Stimulated activated naive CD4-positive, alpha-beta T cell treated with Interleukin-2 at 50 U/mL for 16 hours (primary cell): ENCODE measurements around the gene RNU6-9.
A peak's percentile ranks its signal among the peaks of the same experiment; 100 is the strongest.
"Not testable (repeated sequence)": the region's sequence is repeated elsewhere in the genome, so short reads cannot be mapped to it uniquely, and the experiment has no call there.

Experiments
- DNase-seq: peaks from one replicate; lab custom pipeline; 2025; lab: John Stamatoyannopoulos, UW

RNU6-9 gene

DNA sequence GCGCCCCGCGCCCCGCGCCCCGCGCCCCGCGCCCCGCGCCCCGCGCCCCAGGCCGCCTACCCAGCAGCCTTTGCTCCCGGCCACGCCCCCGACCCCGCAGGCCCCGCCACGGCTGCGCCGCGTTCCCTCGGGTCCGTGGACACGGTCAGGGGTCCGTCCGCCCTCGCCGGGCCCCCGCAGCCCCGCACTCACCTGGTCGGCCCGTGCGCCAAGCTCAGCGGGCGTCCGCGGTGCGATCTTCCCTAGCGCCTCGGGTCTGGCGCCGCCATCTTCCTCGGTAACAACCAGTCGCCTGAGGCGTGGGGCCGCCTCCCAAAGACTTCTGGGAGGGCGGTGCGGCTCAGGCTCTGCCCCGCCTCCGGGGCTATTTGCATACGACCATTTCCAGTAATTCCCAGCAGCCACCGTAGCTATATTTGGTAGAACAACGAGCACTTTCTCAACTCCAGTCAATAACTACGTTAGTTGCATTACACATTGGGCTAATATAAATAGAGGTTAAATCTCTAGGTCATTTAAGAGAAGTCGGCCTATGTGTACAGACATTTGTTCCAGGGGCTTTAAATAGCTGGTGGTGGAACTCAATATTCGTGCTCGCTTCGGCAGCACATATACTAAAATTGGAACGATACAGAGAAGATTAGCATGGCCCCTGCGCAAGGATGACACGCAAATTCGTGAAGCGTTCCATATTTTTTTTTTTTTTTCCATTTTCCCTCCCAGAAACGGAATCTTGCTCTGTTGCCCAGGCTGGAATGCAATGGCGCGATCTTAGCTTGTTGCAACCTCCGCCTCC is at the start of gene RNU6-9, which contains the start of gene MED16:
TSS of gene RNU6-9 (plus strand) at position 591 of the 796 bp plus-strand sequence.
TSS of gene MED16 (minus strand) at position 294 of the 796 bp plus-strand sequence. CDS start 2,056 bp downstream, outside the sequence.
- peak; percentile 83 for DNase-seq

DNA sequence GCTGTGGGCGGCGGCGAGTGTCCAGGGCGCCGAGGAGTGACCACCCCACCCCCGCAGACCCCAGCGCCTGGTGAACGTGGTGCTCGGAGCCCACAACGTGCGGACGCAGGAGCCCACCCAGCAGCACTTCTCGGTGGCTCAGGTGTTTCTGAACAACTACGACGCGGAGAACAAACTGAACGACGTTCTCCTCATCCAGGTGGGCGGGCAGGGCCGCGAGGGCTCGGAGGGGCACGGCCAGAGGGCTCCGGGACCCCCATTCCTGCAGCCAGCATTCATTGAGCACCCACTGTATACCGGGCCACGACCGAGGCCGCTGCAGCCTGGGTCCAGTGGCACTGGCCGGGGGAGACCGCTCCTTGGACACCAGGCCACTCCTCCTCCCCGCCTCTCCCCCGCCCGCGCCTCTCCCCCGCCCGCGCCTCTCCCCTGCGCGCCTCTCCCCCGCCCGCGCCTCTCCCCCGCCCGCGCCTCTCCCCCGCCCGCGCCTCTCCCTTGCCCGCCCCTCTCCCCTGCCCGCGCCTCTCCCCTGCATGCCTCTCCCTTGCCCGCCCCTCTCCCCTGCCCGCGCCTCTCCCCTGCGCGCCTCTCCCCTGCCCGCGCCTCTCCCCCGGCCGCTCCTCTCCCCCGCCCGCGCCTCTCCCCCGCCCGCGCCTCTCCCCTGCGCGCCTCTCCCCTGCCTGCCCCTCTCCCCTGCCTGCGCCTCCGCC is 49.3 kb upstream of the RNU6-9 start:
- no peak for DNase-seq

DNA sequence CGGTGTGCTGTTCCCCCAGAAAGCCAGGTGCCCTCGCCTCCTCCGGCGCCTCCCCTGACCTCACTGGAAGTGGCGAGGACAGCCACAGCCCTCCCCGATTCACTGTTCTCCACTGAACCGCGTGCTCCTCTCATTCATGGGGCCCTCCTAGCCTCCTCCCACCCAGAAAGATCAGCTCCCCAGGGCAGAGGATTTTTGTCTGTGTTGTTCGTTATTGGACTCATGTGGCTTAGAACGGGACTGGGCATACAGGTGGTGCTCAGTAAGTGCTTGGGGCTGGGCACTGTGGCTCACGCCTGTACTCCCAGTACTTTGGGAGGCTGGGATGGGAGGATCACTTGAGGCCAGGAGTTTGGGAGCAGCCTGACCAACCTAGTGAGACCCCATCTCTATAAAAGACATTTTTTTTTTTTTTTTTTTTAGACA is 48.7 kb upstream of the RNU6-9 start:
- DNase-seq = no peak

DNA sequence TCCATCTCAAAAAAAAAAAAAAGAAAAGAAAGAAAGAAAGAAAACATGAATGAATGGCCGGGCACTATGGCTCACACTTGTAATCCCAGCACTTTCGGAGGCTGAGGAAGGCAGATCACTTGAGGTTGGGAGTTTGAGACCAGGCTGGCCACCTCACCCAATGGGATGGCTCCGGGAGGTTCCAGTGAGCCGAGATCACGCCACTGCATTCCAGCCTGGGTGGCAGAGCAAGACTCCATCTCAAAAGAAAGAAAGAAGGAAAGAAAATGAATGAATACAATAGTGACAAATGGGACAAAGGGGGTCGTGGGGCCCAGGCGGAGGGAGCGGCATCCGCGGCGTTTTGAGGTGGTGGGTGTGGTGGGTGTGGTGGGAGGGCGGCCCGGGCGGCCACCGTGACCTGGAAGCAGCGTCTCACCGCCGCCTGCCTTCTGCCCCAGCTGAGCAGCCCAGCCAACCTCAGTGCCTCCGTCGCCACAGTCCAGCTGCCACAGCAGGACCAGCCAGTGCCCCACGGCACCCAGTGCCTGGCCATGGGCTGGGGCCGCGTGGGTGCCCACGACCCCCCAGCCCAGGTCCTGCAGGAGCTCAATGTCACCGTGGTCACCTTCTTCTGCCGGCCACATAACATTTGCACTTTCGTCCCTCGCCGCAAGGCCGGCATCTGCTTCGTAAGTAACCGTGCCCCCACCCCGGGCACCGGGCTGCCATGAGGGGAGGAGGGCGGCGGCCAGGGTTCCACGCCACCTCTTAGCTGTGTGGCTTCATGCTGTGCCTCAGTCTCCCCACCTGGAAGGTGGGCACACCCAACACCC is 47.4 kb upstream of the RNU6-9 start:
- DNase-seq = no peak

DNA sequence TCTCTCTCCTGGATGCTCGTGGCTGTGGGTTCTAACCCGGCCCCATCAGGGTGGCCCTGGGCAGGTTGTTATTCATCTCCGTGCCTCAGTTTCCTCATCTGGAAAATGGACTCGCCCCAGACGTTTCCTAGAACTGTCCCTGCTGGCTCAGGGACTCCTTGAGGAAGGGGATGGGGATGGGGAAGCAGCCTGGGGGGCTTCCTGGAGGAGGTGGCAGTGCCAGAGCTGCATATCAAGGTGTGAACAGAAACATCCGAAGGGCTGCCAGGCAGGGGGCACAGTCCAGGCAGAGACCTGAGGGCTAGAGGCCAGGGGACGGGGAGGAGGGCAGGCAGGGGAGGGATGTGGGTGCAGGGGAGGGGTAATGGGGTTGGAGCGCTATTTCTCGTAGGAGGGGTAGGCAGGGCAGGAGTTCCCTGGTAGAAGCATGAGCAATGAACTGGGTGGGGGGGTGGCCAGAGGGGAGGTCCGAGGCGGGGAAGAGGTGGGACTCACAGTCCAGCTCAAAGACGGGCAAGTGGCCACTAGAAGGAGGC is 44.8 kb upstream of the RNU6-9 start:
- no peak for DNase-seq

DNA sequence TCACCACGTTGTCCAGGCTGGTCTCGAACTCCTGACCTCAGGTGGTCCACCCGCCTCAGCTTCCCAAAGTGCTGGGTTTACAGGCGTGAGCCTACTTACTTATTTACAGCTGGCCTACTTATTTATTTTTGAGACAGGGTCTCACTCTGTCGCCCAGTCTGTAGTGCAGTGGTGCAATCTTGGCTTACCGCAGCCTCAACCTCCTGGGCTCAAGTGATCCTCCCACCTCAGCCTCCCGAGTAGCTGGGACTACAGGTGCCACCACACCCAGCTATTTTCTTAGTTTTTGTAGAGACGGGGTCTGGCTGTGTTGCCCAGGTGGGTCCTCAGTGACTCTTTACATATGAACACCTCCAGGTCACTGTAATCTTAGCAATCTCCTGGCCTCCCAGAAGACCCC is 44.1 kb upstream of the RNU6-9 start:
- not testable (repeated sequence) for DNase-seq

DNA sequence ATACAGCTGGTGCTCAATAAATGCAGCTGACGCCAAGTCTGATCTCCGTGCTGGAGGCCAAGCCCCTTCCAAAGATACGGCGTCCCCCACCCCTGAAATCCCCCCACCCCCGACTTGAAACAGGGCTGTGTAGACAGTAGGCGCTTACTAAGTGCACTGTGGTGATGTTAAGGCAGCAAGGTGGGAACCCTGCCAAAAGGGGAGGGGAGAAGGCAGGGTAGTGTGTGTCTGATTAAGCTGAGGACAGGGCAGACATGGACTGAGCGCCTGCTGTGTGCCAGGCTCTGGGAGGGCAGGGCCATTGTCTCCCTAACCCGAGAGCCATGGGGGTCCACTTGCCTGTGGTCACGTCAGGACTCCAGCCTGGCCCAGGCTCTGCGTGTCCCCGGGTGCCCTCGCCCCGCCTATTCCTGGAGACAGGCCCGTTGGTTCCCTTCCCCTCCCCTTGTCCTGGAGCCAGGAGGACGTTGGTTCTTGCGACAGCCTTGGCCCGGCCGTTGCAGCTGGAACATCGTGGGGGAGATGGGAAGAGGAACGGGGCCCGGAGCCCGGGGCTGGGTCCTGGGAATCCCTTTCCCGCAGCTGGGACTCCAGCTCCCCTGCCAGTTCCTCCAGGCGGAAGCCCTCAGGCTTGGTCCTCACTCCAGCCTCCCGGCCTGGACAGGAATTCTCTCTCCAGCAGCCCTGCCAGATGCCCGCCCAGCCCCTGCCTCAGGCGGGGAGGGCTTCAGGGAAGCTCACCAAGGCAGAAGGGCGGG is 42.9 kb upstream of the RNU6-9 start:
- DNase-seq = no peak

DNA sequence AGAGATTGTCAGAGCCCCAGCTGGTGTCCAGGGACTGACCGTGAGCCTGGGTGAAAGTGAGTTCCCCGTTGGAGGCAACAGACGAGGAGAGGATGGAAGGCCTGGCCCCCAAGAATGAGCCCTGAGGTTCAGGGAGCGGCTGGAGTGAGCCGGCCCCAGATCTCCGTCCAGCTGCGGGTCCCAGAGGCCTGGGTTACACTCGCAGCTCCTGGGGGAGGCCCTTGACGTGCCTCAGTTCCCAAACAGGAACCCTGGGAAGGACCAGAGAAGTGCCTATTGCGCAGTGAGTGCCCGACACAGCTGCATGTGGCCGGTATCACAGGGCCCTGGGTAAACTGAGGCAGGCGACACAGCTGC is 42.3 kb upstream of the RNU6-9 start:
- DNase-seq = no peak

DNA sequence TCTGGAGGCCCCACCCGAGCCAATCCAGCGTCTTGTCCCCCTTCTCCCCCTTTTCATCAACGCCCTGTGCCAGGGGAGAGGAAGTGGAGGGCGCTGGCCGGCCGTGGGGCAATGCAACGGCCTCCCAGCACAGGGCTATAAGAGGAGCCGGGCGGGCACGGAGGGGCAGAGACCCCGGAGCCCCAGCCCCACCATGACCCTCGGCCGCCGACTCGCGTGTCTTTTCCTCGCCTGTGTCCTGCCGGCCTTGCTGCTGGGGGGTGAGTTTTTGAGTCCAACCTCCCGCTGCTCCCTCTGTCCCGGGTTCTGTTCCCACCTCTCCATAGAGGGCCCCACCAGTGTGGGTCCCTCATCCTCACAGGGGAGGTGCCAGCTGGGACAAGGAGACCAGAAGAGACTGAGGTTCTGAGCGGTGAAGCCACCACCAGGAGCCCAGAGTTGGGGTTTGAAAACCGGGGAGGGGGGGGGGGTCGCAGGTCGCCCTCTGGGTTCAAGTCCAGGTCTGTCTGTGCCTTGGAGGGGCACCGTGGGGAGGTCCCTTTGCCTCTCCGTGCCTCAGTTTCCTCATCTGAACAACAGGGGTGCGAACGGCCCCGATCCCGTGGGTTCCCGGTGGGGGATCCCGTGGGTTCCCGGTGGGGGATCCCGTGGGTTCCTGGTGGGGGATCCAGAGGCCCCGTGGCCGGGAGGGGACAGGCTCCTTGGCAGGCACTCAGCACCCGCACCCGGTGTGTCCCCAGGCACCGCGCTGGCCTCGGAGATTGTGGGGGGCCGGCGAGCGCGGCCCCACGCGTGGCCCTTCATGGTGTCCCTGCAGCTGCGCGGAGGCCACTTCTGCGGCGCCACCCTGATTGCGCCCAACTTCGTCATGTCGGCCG is 40.9 kb upstream of the RNU6-9 start, which contains the start of gene ELANE:
TSS of gene ELANE (plus strand) at position 168 of the 878 bp plus-strand sequence. CDS start at position 194, 26 bp downstream.
- no peak for DNase-seq

DNA sequence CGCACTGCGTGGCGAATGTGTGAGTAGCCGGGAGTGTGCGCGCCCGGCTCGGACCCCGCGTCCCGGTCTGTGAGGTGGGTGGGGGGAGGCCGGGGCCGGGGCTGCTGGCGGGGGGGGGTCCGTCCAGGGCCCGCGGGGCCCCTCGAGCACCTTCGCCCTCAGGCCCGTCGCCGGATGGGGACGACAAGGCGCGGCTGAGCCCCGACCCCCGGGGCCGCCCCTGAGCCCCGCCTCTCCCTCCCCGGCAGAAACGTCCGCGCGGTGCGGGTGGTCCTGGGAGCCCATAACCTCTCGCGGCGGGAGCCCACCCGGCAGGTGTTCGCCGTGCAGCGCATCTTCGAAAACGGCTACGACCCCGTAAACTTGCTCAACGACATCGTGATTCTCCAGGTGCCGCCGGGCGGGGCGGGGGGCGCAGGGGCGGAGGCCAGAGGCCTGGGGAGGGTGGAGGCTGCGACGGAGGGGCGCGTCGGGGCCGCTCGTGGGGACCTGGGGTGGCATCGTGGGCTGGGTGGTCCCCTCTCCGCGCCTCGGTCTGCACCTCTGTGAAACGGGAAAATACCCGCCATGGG is 40.2 kb upstream of the RNU6-9 start:
- DNase-seq = no peak

DNA sequence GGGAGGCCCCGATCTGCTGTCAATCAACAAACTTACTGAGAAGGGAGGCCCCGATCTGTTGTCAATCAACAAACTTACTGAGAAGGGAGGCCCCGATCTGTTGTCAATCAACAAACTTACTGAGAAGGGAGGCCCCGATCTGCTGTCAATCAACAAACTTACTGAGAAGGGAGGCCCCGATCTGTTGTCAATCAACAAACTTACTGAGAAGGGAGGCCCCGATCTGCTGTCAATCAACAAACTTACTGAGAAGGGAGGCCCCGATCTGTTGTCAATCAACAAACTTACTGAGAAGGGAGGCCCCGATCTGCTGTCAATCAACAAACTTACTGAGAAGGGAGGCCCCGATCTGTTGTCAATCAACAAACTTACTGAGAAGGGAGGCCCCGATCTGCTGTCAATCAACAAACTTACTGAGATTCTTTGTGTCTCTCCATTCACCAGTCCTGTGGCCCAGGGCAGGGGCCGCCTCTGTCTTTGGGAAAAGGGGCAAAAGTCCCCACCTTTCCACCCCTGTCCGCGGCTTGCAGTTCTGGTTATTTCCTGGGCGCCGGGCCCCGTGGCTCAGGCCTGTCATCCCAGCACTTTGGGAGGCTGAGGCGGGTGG is 39.6 kb upstream of the RNU6-9 start:
- DNase-seq = not testable (repeated sequence)

DNA sequence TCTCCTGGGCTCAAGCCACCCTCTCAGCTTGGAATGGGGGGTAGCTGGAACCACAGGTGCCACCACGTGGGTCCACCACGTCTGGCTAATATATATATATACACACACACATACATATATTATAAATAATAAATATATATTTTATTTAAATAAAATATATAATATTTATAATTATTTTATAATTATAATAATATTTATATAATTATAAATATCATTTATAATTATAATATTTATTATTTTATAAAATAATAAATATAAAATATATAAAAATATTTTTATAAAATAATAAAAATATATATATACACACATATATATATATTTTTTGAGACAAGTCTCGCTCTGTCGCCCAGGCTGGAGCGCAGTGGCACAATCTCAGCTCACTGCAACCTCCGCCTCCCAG is 38.7 kb upstream of the RNU6-9 start:
- no peak for DNase-seq

DNA sequence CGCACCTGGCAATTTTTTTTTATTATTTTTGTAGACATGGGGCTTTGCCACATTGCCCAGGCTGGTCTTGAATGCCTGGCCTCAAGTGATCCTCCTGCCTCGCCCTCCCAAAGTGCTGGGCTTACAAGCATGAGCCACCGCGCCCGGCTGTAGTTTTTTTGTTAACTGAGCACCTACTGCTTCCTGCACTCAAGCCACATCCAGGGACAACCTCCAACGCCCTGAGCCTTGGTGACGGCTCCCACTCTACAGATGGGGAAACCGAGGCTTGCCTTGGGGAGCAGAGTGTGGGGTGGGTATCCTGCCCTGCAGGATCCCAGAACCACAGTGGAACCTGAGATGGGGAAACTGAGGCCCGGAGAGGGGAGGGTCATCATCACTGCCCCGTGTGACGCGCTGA is 38.1 kb upstream of the RNU6-9 start:
- no peak for DNase-seq

DNA sequence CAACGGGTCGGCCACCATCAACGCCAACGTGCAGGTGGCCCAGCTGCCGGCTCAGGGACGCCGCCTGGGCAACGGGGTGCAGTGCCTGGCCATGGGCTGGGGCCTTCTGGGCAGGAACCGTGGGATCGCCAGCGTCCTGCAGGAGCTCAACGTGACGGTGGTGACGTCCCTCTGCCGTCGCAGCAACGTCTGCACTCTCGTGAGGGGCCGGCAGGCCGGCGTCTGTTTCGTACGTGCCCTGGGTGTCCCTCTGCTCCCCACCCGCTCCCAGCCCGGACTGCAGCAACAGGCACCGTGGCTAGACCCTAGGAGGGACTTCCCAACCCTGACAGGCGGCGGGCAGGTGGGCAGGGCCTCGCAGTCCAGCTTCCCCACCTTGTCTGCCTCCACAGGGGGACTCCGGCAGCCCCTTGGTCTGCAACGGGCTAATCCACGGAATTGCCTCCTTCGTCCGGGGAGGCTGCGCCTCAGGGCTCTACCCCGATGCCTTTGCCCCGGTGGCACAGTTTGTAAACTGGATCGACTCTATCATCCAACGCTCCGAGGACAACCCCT is 37.6 kb upstream of the RNU6-9 start:
- no peak for DNase-seq

DNA sequence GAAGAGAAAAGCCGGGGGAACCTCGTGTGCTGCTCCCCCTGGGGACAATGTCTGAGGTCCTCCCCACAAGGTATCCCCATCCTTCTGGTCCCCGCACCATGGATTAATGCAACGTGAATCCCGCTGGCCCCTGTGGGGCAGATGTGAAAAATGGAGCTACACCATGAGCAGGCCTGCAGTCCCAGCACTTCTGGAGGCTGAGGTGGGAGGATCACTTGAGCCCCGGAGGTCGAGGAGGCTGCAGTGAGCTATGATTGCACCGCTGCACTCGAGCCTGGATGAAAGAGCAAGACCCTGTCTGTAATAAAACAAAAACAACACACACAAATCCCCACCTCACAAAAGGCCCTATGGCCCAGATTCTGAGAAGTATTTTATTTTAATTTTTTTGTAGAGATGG is 35.0 kb upstream of the RNU6-9 start:
- DNase-seq = no peak

DNA sequence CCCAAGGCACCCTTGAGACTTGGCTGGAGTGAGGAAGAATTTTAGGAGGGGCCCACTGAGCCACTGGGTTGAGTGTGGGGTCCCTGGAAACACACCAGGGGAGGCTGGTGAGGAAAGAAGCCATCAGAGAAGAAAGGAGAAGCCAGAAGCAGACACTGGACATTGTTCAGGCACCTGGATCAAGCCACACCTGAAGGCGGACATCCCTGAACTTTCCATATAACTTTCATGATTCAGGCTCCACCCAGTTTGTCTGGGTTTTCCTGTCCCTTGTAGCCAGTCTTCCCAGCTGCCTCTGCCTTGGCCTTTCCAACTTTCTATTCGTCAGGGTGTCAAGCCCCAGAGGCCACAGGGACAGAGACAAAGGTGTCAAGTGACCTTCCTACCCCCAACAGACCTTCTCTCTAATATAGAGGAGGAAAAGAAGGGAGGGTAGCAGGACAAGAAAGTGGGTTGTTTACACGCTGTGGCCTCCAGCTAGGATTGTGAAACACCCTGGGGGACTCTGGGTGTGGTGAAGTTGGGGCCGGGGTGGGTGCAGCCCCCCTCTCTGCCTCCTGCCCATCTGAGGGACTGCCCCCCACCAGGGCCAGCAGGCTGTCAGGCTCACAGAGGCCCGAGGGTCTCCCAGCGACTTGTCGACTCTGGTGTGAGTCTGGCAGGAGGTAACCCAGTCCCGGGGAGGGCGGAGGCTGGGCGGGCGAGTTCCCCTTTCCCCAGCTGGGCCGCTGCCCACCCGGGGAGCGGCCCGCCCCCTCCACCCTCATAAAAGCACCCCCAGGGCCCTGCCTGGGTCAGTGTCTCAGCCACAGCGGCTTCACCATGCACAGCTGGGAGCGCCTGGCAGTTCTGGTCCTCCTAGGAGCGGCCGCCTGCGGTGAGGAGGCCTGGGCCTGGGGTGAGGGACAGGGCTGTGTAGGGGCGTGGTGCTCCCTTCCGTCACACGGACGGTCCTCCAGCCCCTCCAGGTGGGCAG is 34.1 kb upstream of the RNU6-9 start, which contains the start of gene CFD:
TSS of gene CFD (plus strand) at position 797 of the 976 bp plus-strand sequence. CDS start at position 823, 26 bp downstream.
- no peak for DNase-seq

DNA sequence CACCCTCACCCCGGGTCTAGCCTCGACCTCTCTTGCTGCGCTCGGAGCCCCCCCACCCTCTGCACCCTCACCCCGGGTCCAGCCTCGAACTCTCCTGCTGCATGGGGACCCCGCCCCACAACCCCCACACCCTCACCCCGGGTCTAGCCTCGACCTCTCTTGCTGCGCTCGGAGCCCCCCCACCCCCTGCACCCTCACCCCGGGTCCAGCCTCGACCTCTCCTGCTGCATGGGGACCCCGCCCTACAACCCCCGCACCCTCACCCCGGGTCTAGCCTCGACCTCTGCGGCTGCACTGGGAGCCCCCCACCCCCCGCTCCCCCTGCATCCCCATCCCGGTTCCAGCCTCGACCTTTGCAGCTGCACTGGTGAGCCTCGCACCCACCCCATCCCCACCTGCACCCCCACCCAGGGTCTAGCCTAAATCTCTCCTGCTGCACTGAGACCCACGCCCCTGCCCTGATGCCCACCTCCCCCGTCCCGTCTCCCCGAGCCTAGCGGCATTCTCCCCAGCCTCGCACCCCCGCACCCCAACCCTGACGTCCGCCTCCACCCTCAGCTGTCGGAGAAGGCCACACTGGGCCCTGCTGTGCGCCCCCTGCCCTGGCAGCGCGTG is 32.0 kb upstream of the RNU6-9 start:
- DNase-seq = no peak
